Stomach (tissue), 9 donors: ENCODE results near the gene MBNL2. TPM values are rescaled to one million over a fixed set of nuclear protein-coding genes. Genes with fewer than 3 reads are reported as not detected.
A peak's percentile ranks its signal among the peaks of the same experiment; 100 is the strongest.

Experiments used
- DNase-seq, 2 donors: peaks; one replicate each; pipeline versions ENCODE4 v3.0.0 to v3.0.0-alpha.2; 2013 to 2019
- H3K27ac ChIP-seq, 5 donors: fragments of 200-600 bp in 4 of 5; sonication (generic) in 4 of 5; one replicate each; pipeline ENCODE4 v1.5.1; 2013 to 2019; ENCODE audit warnings: mild to moderate bottlenecking in 1 of 5, moderate library complexity in 1 of 5
- H3K27me3 ChIP-seq, 3 donors: fragments of 200-600 bp; sonication (generic); one replicate each; pipeline ENCODE4 v1.5.1; 2017 to 2019; ENCODE audit warnings: mixed run types in 1 of 3
- H3K36me3 ChIP-seq, 4 donors: fragments of 200-600 bp; sonication (generic); 1 replicate in 3 of 4; 2 replicates in 1 of 4; pipeline ENCODE4 v1.5.1; 2016 to 2019
- H3K4me1 ChIP-seq, 4 donors: fragments of 200-600 bp; sonication (generic); one replicate each; pipeline ENCODE4 v1.5.1; 2016 to 2019
- H3K4me3 ChIP-seq, 4 donors: fragments of 200-600 bp; sonication (generic) in 3 of 4; one replicate each; pipeline ENCODE4 v1.5.1; 2016 to 2019; ENCODE audit warnings: mild to moderate bottlenecking in 1 of 4
- H3K9me3 ChIP-seq, 4 donors: fragments of 200-600 bp; sonication (generic); one replicate each; pipeline ENCODE4 v1.5.1; 2016 to 2019
- EP300 ChIP-seq: sonication (generic); formaldehyde crosslinking; IDR thresholded peaks from one replicate; pipeline ENCODE4 v1.6.1; 2017; ENCODE audit warnings: antibody characterized with exemption
- POLR2A ChIP-seq, 4 donors: fragments of 450-650 bp; IDR thresholded peaks; one replicate each; pipeline ENCODE4 v1.6.1; 2016; ENCODE audit warnings: antibody characterized with exemption in 4 of 4, control low read depth in 2 of 4, mild to moderate bottlenecking in 1 of 4, moderate library complexity in 1 of 4
- POLR2AphosphoS5 ChIP-seq, 3 donors: sonication (generic); formaldehyde crosslinking; IDR thresholded peaks; one replicate each; pipeline ENCODE4 v1.6.1; 2016; ENCODE audit warnings: antibody characterized with exemption in 3 of 3
- WGBS, 5 donors: extraction: QIAGEN DNeasy Blood & Tissue Kit in 3 of 5; methylation state at CpG; one replicate each; pipeline versions ENCODE4 v1.1.5 to v1.1.7; 2013 to 2018; 5-methylcytosine and 5-hydroxymethylcytosine counted together
- intact Hi-C: fragments of 100-400 bp; cut with DNase I; formaldehyde crosslinking; loops from one replicate; pipeline ENCODE4 v1.15.1; 2023; ENCODE audit warnings: low total_unique reads
- polyA plus RNA-seq, 3 donors: library from polyadenylated mRNA; stranded (reverse); fragments of 200-250 nt; gene quantifications; one replicate each; pipeline ENCODE4 v1.2.3, GENCODE V29; 2013
- total RNA-seq, 5 donors: library from RNA; depleted of rRNA; stranded (reverse); fragments of >200 nt; gene quantifications; one replicate each; pipeline versions ENCODE4 v1.1.0 to v1.2.3, GENCODE V29; 2014 to 2016
- TF ChIP-seq, protein P1 (sequence below), 7 experiments: fragments of 450-650 bp in 4 of 7; fragments of 200-600 bp in 3 of 7; sonication (generic) in 3 of 7; IDR thresholded peaks; one replicate each; pipeline ENCODE4 v1.5.1; 2016 to 2019; ENCODE audit warnings: antibody characterized with exemption in 7 of 7, control low read depth in 2 of 7, mild to moderate bottlenecking in 1 of 7
- donor health status: healthy with polysubstance abuse.
- donor health status: Bipolar disorder and iron deficiency.
- donor health status: healthy.

Gene MBNL2
- total and polyA plus RNA-seq, 8 donors = 8.3 to 74.5 (median 25.6) TPM

DNA sequence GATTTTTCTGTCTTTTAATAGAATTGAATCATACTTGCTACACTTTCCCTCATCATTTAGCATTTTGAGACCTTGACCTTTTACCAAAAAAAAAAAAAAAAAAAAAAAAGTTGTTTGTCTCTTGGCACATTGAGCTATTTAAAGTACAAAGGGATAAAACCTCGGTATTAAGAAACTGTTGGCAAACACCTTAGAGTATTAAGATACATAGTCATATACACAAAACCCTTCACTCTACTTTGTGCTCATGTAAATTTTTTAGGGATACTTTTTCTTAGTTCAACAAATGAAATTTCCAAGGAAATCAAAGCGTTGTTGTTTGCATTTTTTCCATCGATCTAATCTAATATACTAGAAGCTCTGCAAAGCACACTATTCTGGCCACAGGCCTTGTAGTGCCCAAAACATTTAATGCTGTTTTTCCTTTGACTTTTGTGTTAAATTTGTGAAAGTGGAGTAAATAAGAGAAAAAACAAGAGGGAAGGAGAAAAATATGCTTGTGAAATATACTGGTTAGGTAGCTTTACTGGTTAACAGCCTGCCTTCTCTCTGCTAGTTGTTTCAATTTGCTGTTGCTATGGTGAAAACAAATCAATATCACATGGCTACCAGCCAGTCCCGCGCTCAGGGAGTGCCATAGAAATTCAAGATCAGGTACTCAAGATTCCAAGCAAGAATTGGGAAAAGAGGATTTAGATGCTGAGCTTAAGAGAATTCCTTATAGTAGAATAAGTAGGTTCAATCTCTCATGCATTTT, 2.6 kb downstream of the MBNL2 start:
- DNase-seq = peak; percentile 70 to 92
- intact Hi-C loops = no loop called here
- no peaks in the 10 kb centered on the region for H3K9me3 ChIP-seq
- H3K27ac ChIP-seq = peak overlapping the region; percentile 46 to 95 (median 93)
- H3K27me3 ChIP-seq = no peaks in the 10 kb centered on the region
- H3K36me3 ChIP-seq = no peaks in the 10 kb centered on the region
- 6 to 12% (median 9%) methylated on average over 5 of the region's 5 CpGs for WGBS, 5 donors
- H3K4me1 ChIP-seq = peaks cover 40 to 67% (median 54%) of the 10 kb centered on the region in 4 donors
- H3K4me3 ChIP-seq = peak overlapping the region; percentile 53 to 64 (median 60)
- TF ChIP-seq, protein P1, sequence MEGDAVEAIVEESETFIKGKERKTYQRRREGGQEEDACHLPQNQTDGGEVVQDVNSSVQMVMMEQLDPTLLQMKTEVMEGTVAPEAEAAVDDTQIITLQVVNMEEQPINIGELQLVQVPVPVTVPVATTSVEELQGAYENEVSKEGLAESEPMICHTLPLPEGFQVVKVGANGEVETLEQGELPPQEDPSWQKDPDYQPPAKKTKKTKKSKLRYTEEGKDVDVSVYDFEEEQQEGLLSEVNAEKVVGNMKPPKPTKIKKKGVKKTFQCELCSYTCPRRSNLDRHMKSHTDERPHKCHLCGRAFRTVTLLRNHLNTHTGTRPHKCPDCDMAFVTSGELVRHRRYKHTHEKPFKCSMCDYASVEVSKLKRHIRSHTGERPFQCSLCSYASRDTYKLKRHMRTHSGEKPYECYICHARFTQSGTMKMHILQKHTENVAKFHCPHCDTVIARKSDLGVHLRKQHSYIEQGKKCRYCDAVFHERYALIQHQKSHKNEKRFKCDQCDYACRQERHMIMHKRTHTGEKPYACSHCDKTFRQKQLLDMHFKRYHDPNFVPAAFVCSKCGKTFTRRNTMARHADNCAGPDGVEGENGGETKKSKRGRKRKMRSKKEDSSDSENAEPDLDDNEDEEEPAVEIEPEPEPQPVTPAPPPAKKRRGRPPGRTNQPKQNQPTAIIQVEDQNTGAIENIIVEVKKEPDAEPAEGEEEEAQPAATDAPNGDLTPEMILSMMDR (IDR thresholded peaks at IDR 0.05) = no peak

DNA sequence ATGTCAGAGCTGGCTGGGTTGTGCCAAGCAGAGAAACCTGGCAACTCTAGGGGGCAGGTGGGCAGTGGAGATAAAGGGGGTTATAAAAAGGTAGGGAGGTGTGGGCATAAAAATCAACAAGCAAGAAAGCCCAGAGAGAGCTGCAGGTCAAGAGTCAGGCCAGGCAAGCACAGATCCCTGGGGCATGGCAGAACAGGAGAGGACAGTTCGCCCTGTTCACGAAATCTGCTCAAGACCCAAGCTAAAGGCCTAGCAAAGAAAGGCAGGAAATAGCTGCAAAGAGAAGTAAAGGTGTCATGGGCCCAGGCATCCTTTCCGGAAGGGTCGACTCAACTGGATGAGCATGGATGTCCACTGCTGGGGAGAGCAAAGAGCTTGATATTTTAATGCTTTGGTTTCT, 3.4 kb downstream of the MBNL2 start:
- Histone ChIP-seq H3K27ac (peak overlapping the region; percentile 73 to 95 (median 93)), H3K27me3 (no peaks in the 10 kb centered on the region), H3K4me1 (peaks cover 41 to 74% (median 58%) of the 10 kb centered on the region in 4 donors), H3K9me3 (no peaks in the 10 kb centered on the region), H3K4me3 (peak overlapping the region; percentile 53 to 64 (median 60)), H3K36me3 (no peaks in the 10 kb centered on the region)
- no peak for DNase-seq
- WGBS, 5 donors = 38 to 51% (median 46%) methylated on average over 4 of the region's 4 CpGs
- TF ChIP-seq EP300 (no peak), POLR2AphosphoS5 (IDR thresholded peaks at IDR 0.05) (no peak), POLR2A (IDR thresholded peaks at IDR 0.05) (no peak)
- TF ChIP-seq, protein P1 (IDR thresholded peaks at IDR 0.05) = no peak
- intact Hi-C loops = no loop called here

DNA sequence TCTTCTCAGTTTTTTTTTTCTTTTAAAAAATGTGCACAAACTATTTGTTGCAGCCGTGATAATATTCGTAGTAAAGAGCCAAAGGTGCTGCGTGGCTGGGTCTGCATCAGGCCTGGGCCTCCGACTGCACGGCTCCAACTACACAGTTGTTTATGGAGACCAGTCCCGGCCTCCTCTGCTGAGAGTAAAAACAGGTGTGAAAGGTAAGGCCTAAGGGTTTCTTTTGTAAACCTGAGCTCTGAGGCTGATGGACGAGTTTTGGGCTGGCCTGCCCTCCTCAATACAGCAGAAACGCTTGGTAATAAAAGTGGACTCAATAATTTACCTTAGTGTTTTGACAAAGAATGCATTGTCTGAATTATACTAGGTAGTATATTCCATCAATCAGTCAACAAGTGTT, 3.9 kb downstream of the MBNL2 start:
- intact Hi-C loops = no loop called here
- 18 to 36% (median 26%) methylated on average over 8 of the region's 8 CpGs for whole genome bisulfite sequencing, 5 donors
- Histone ChIP-seq H3K4me1 (peaks cover 45 to 74% (median 60%) of the 10 kb centered on the region in 4 donors), H3K27me3 (no peaks in the 10 kb centered on the region), H3K27ac (peak overlapping the region; percentile 74 to 95 (median 93)), H3K9me3 (no peaks in the 10 kb centered on the region), H3K4me3 (peak overlapping the region; percentile 53 to 64 (median 60)), H3K36me3 (no peaks in the 10 kb centered on the region)
- DNase-seq = no peak
- TF ChIP-seq EP300 = no peak
- TF ChIP-seq POLR2A (IDR thresholded peaks at IDR 0.05) = no peak
- TF ChIP-seq, protein P1 (IDR thresholded peaks at IDR 0.05) = no peak
- TF ChIP-seq POLR2AphosphoS5 (IDR thresholded peaks at IDR 0.05) = no peak

DNA sequence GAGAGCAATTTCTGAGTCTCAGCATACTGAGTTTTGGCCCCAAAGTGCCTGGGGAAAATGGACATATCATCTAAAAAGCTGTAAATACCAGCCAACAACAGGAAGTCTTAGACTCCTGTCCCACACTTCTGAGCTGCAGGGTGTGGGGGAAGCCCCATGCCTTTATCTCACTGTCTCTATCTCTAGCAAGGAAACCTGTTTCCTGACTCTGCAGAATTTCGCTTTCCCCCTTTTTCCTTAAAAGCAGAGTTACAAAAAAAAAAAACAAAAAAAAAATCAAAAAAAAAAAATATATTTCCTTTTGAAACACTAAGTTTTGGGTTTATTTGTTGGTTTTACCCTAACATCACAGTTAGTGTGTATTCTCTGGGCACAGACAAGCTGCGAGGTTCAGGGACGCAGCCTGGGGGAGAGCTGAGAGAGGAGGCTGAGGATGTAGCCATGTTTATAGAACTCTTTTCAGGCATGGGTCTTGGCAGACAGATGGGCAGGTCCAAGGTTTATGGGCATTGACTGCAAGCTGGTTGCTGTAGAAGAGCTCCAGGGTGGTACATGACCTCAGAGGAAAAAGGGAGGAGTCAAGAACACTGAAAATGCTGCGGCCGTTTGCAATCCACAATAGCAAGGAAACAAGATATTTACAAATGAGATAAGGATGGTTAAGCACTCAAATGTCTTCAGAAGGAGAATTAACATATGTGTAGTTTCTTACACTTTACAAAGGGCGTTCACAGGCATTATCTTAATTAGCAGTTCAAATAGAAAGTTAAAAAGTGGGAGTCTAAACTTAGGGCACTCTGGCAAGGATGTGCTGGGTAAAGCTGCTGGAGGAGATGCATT, 4.9 kb downstream of the MBNL2 start:
- 11 to 29% (median 23%) methylated on average over 6 of the region's 6 CpGs for WGBS, 5 donors
- intact Hi-C loops = no loop called here
- Histone ChIP-seq H3K4me1 (peaks cover 43 to 75% (median 59%) of the 10 kb centered on the region in 4 donors), H3K36me3 (peaks cover 0 to 5% (median 0%) of the 10 kb centered on the region in 4 donors), H3K4me3 (peak overlapping the region in 2 of 4 donors; percentile 2 to 62), H3K9me3 (no peaks in the 10 kb centered on the region), H3K27ac (peak overlapping the region; percentile 65 to 95 (median 93)), H3K27me3 (no peaks in the 10 kb centered on the region)
- TF ChIP-seq, protein P1 (IDR thresholded peaks at IDR 0.05) = no peak
- peak in 2 of 3 donors; percentile 15 to 42 for TF ChIP-seq POLR2AphosphoS5 (IDR thresholded peaks at IDR 0.05)
- peak; percentile 34 to 77 for DNase-seq
